Middle frontal gyrus (tissue), 1 donor: ENCODE results near the gene AQP12A.
"Not testable (repeated sequence)": the region's sequence is repeated elsewhere in the genome, so short reads cannot be mapped to it uniquely, and the experiment has no call there.

Source experiments
- DNase-seq: peaks from one replicate; pipeline ENCODE4 v3.0.0-alpha.2; 2015; ENCODE audit warnings: low spot score; ENCODE audit errors: extremely low spot score

Gene AQP12A, protein sequence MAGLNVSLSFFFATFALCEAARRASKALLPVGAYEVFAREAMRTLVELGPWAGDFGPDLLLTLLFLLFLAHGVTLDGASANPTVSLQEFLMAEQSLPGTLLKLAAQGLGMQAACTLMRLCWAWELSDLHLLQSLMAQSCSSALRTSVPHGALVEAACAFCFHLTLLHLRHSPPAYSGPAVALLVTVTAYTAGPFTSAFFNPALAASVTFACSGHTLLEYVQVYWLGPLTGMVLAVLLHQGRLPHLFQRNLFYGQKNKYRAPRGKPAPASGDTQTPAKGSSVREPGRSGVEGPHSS

DNA sequence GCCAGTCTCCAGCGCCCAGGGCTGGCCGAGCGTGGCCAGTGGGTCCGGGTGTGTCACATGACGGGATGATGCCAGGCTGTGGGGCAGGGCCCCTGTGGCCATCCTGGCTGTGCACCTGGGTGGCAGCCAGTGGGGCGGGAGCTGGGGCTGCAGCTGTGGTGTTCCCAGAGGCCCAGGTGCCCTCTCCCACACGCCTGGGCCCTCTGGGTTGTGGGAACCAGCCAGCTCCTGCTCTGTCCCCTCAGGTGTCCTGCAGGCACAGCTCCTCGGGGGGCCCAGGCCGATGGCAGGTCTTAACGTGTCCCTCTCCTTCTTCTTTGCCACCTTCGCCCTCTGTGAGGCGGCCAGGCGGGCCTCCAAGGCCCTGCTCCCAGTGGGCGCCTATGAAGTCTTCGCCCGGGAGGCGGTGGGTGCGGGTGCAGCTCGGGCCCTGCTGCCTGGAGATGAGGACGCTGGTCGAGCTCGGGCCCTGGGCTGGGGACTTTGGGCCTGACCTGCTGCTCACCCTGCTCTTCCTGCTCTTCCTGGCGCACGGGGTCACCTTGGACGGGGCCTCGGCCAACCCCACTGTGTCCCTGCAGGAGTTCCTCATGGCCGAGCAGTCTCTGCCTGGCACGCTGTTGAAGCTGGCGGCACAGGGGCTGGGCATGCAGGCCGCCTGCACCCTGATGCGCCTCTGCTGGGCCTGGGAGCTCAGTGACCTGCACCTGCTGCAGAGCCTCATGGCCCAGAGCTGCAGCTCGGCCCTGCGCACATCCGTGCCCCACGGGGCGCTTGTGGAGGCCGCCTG is at the start of gene AQP12A:
AQP12A (plus strand) TSS at position 236 of the 790 bp plus-strand sequence; CDS start at position 284, 48 bp downstream.
- not testable (repeated sequence) for DNase-seq

DNA sequence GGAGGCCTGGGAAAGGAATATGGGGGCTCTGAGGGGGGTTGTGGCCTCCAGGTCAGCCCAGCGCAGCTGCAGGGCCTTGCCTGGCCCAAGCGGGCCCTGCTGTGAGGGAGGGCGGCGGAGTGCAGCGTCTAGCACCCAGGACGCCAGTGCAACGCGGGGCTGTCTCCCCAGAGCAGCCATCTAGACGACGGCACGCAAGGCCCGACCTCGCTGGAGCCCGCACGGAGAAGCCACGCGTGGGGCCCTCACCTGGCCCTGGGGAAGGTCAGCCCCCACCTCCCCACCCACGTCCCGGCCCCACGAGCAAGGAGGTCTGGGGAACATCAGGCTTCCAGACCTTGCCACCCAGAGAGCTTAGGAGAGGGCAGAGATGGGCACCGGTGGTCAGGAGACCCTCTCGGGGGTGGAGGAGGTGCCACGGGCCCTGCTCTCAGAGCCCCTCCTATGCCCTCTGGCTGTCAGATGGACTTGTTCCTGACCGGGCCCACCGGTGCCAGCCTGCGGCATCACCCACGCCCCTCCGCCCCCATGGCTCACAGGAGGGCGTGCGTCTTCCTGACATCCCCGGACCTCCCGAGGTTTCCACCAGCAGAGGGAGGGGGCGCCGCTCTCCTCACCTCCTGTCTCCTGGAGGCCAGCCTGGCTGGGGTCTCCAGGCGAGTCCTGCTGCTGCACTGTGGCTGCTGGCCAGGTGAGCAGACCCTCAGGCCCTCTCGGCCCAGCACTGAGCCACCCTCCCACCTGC is 49.4 kb upstream of the AQP12A start:
- no peak for DNase-seq

DNA sequence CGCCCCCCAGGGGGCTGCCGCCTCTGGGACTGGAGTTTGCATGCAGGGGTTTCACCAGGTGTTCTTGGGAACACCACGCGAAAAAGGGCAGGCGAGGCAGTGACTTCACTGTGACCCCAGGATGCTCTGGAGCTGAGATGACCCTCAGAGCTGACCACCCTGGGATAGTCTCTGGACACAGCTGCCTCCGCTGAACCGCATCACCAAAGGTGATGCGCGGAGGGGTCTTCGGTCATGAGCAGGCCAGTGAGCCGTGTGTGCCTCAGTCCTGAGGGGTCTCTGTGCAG is 48.9 kb upstream of the AQP12A start:
- no peak for DNase-seq

DNA sequence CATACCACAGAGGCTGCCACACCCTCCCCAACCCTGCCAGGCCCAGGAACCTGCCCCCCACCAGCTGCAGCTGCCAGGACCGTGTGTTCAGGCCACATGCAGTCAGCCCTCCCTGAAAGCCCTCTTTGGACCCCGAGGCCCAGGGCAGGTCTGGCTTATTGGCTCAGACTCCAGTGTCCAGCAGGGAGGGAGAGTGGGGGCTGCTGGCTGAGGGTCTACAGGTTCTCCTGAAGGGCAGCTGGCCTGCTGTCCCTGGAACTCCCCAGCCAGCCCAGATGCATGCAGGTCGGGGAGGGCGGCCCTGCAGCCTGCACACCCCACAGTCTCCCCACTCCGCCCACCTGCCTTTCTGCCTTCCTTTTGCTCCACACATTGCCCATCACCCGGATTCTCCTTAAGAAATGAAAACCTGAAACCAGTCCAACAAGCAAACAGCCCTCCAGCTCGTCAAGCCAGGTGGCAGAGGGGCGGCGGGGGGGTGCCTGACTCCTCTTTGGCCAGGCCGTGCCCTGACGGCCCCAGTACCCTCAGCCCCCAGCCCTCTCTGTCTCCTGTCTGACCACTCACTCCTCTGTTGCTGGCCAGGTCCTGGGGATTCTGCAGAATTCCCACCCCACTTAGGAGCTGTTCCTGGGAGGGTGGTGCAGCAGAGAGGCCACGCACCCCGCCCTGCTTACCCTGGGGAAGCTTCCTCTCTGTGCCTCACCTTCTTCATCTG is 48.4 kb upstream of the AQP12A start:
- no peak for DNase-seq

DNA sequence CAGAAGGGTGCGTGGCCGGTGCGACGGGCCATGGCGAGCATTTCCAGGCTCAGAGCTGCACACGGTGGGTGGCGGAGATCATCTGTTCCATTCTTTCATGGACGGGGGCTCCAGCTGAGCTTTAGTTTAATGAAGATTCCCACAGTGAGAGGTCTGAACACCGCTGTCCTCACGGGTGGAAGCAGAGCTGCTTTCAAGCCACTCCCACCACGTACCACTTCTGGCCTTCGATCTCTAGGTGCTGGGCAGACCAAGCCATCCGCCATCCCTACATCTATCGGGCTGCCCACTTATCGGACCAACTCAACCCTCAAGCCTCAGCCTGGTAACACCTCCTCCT is 47.9 kb upstream of the AQP12A start:
- no peak for DNase-seq

DNA sequence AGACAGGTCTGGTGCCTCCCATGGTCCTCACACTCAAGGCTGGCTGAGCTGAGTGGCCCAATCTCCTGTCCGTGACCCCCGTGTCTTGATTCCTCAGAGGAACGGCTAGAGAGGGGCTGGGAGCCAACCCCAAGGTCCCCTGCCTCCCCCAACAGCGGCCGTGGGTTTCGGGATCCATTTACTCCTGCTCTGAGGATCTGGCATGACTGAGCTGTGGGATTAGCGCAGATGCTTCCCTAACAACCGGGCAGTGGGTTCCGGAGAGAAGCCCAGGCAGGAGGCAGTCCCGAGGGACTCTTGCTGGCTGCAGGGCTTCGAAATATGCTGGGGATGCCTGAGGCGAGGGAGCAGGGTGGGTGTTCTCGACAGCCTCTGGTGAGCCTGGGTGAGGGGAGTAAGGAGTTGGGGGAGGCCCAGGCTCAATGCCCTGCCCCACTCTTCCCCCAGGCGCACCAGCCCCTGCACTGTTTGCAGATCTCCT is 47.5 kb upstream of the AQP12A start:
- DNase-seq: no peak

DNA sequence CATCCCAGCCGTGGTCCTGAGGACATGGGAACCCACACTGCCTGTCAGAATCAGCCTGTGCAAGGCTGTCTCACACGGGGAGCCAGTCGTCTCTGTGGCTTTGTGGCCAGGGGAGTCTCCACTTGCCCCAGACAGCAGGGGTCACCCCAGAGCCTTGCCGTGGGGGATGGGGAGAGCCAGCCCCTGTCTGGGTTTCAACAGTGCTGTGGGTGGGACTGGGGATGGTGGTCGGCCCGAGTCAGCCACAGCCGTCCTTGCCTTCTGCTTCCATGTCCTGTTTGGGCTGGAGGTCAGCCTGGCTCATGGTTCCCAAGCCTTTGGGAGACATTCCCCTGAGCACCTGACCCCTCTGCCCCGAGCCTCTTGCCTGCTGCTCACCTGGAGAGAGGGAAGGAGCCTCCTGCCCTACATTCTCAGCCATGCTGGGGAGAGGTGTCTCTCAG is 46.8 kb upstream of the AQP12A start:
- DNase-seq: no peak

DNA sequence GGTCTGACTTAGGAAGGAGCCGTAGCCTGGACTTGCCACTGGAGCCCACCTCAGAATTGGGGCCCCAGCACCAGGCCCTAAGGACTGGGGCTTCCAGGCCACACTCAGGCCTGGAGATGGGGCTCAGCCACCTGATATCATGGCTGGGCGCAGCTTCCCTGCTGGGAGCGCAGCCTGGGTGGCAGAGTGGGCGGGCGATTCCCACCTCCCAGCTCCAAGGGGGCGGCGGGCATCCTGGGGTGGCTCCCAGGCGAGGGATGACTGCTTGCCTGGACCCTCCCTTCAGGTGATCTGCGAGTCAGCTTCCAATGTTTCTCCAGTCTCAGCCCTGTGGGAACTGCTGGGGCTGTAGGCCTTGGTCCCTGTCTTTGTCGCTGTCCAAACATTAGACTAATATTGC is 46.3 kb upstream of the AQP12A start:
- no peak for DNase-seq

DNA sequence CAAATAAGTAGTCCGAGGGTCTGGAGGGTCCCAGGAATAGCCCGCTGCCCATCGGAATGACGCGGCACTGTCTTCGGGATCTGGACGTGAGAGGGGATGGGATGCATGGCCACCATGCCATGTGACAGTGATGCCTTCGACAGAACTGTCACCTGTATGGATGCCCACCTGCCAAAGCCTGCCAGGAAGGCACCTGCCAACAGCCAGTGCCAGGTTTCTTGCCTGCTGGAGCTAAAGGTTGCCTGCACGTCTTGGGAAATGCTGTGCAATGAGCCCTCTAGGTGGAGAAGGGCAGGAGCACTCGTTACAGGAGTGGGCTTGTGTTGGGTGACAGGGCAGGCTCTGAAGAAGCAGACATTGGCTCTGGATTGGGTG is 45.9 kb upstream of the AQP12A start:
- no peak for DNase-seq

DNA sequence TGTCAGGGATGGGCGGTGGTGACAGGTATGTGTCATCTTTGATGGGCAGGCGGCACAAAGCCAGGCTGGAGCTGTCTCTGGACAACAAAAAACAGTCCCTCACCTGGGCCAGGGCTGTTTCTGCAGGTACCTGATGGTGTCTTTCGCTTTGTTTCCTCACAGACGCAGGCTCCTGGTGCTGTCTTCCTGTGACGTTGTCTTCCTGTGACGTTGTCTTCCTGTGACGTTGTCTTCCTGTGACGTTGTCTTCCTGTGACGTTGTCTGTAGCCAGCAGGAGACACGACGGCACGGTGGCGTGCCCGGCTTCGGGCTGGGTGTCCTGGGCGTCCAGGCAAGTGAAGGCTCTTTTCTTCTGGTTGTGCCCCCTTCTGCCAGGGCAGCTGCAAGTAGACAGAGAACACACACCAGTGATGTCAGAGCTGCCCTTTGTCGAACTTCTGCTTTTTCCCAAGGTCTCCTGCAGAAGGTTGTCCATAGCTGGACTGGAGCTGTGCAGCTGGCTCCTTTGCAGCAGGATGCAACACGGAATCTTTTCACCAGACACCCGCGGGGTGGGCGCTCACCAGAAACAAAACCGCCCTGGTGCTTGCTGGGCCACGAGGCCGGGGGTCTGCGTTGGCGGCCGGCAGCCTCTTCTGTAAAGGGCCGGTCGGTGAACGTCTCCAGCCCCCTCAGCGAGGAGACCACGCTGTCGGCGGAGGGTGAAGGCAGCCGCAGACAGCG is 45.3 kb upstream of the AQP12A start:
- no peak for DNase-seq

DNA sequence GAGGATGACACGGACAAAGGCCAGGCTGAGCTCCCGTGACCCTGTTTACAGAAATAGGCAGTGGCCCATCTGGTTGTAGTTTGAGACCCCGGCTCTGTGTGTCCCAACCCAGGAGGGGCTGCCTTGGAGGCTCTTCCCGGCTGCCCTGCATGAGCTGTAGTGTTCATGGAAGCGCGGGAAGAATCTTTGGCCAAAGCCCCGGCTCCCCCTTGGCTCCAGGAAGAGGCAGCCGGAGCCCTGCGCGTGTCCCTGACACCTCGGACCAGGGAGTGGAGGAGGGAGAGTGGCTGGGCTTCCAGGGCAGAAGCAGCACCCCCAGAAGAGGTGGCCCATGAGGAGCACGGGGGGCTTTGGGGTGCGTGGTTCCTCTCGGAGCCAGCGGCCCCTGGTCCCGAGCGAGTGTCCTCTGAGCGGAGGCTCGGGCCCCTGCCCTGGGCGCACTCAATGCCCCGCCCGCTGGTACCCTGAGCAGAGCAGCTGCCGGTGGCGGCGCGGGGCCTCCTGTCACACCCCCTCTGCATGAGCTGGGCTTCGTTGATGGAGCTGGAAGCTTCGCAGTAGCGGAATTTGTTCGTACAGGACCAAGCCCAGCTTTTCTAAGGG is 44.7 kb upstream of the AQP12A start:
- no peak for DNase-seq

DNA sequence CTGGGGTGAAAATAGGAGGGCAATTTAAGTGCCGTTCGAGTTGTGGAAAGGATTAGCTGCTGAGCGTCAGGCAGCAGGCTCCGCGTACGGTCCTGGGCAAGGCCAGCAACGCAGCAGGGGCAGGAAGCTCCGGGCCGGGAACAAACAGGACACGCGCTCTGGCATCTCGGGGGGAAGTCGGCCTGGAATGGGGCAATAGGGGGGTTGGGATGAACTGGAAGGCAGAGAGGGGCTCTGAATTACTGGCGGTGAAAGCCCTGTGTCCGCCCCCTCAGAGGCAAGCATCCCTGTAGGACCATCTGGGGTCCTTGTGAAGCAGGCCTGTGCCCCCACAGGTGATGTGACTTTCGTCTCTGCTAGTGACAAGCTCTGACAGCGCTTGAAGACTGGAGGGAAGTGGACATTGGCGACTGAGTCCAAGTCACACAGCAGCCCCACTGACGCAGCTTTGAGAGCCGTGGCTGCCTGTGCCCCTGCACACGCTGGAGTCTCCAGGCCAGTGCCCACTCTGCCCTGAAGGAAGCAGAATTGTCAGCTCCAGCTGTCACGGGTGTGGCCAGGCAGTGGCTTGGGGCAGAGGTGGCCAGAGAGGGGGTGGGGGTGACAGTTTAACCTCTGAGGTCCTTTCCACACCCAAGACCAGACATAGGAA is 44.0 kb upstream of the AQP12A start:
- DNase-seq: no peak

DNA sequence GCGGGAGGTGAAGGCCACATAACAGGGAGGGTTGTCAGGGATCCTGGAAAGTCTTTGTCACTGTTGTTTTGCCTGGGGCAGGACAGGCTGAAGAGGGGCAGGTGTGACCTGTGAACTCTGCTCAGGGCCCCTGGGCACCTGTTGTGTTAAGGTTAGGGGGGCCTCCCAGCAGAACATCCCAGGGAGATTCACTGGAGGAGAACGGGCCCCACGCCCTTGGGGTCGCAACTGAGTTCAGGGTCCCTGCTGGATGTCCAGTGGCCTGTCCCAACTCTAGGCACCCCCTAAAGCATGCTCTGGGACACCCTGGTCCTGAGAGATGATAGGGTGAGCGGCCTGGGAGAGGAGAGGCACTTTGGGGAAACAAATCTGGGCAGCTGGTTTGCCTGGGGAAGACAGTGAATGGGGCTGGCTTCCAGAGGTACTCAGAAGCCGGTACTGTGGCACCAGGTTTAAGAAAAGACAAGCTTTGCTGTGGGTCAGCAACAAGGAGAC is 43.5 kb upstream of the AQP12A start:
- DNase-seq: no peak

DNA sequence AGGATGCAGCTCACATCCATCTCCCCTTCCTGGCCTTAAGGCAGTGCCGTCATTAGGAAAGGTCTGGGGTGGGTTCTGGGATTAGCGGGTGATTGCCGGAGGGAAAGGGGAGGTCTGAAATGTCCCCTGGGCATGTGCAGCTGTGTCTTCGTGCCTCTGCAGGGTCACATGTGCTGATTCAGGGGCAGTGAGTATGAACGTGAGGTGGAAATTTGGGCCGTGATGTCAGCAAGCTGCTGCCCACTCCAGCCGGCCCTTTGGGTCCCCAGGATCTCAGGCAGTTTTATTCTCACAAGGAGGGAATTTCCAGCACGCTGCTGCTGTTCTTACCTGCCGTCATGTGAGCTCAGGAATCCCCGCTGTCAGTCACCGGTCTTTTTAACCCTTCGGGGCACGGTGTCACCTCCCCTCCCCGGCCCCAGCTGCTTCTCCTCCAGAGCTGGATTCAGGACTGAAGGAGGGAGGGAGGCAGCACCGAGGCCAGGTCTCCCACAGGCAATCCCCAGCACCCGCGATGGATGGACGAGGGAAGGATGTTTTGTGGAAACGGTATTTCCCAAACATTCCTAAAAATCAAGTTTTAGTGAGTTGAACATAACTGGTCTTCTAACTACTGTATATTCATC is 42.9 kb upstream of the AQP12A start:
- no peak for DNase-seq

DNA sequence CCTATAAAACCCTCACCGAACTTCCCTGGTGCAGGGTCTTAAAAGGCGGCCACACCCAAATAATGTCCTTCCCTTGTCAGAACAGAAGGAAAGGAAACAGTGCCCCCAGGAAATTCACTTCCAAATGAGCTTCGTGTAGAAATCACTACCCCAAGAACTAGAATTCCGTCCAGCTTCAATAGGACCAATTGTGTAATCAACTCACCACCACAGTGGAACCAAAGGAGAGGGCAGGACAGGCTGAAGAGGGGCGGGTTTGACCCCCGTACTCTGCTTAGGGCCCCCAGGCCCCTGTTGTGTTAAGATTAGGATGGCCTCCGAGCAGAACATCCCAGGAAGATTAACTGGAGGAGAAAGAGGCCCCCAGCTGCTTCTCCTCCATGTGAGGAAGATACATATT is 42.3 kb upstream of the AQP12A start:
- DNase-seq: no peak

DNA sequence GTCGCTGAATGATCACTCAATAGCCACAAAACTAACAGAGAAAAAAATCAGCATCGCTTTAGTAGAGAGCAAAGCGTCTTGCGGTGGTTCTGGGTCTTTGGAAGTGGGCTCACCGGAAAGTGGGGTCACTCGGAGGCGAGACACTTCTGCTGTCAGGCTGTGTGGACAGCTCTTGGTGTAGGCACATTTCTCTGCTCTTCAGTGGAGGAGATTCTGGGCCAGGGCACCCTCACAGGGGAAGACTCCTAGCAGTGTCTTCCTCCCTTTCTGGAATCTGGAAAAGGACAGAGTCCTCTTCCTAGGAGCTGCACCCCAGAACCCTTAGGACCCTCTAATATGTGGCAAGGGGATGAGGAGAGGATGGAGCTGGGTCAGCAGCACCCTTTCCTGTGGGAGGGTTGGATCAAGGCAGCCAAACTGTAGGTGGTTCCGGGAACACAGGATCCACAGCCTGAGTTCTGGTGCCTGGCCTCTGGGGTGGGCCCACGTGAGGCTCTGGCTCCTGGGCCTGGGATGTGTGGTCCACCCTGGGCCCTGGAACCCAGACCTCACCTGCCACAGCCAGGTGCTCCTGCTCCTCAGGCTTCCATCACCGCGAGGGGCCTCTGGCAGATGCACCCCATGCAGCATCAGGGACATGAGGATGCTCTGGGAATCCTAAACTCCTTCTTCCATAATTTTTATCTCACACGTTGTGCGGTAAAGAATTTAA is 41.3 kb upstream of the AQP12A start:
- DNase-seq: no peak

DNA sequence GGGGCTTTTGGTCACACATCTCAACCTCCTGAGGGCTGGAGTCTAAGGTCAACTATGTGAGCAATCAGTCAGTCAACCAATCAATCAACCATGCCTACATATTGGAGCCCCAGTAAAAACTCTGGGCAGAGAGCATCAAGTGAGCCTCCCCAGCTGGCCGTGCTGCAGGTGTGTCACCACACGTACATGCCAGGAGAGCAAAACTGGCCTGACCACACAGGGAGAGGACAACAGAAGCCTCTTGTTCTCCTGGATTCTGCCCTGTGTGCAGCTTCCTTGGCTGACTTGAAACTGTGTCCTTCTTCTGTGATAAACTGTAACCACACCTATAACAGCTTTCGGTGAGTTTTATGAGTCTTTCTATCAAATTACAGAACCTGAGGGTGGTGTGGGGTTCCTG is 40.5 kb upstream of the AQP12A start:
- no peak for DNase-seq

DNA sequence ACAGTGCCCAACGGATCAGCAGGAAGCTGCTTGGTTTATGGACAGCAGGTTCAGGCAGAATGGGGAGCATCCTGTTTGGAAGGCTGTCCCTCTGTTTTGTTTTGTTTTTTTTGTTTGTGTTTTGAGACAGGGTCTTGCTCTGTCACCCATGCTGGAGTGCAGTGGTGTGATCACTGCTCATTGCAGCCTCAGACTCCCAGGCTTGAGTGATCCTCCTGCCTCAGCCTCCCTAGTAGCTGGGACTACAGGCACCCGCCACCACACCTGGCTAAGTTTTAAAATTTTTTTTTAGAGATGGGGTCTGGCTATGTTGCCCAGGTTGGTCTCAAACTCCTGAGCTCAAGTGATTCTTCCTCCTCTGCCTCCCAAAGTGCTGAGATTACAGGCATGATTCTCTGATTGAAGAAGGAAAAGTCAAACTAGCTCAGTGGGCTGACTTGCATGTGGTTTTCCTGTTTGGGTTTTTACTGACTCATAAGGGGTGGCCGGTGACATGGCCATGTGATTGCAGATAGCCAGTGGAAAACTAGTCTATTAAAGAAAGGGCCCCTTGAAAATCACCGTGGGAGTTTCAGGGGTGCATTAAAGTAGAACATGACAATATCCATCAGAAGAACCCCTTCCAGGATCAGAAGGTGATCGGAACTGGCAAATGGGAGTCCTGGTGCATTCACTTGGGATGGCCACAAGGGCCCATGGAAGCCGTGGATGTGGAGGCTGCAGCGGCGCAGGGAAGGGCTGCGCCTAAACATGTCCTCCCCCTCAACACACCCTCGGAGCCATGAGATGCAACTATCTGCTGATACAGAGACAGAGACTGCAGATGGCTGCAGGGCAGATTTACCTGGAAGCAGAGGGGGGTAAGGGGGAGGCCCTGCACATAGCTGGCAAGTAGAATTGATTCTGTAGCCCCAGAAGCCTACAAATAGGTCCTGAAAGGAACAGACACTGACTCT is 35.5 kb upstream of the AQP12A start:
- DNase-seq: no peak
